WTC11 (cell line): ENCODE data around the gene CLMN.

Experiments
- JUN ChIP-seq: sonication (generic); formaldehyde crosslinking; IDR thresholded peaks from 2 replicates; pipeline ENCODE4 v1.8.0; 2023; ENCODE audit warnings: mild to moderate bottlenecking, missing genetic modification reagents
- TF ChIP-seq, protein P1 (sequence below): fragments of 200-600 bp; IDR thresholded peaks from 2 replicates; pipeline ENCODE4 v1.8.0; 2022; ENCODE audit warnings: antibody characterized with exemption

DNA sequence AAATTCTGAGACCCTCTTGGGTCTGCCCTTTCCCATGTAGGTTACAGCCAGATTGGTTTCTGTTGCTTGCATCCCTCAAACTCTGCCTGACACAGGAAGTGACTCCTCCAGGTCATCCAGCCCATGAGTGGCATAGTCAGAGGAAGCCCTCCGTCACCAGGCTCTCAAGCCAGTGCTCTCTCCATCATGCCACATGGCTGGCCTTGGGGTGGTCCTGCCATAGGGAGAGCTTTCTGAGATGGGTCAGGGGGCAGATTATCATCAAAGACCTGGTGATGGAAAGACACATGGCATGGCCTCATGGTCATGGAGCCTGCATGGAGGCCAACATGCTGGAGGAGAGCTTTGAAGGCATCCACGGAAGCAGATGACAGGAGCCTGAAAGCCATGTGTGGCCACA lies 15.4 kb upstream of the CLMN start:
- no peak for TF ChIP-seq JUN
- TF ChIP-seq, protein P1, sequence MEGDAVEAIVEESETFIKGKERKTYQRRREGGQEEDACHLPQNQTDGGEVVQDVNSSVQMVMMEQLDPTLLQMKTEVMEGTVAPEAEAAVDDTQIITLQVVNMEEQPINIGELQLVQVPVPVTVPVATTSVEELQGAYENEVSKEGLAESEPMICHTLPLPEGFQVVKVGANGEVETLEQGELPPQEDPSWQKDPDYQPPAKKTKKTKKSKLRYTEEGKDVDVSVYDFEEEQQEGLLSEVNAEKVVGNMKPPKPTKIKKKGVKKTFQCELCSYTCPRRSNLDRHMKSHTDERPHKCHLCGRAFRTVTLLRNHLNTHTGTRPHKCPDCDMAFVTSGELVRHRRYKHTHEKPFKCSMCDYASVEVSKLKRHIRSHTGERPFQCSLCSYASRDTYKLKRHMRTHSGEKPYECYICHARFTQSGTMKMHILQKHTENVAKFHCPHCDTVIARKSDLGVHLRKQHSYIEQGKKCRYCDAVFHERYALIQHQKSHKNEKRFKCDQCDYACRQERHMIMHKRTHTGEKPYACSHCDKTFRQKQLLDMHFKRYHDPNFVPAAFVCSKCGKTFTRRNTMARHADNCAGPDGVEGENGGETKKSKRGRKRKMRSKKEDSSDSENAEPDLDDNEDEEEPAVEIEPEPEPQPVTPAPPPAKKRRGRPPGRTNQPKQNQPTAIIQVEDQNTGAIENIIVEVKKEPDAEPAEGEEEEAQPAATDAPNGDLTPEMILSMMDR: no peak
